ENCODE results near the gene CAB39. TPM values are rescaled to one million over a fixed set of nuclear protein-coding genes. Genes with fewer than 3 reads are reported as not detected.

CAB39 gene
- total and polyA plus RNA-seq, 2 experiments from 2014 or later, result 18.7 to 67.5 TPM

DNA sequence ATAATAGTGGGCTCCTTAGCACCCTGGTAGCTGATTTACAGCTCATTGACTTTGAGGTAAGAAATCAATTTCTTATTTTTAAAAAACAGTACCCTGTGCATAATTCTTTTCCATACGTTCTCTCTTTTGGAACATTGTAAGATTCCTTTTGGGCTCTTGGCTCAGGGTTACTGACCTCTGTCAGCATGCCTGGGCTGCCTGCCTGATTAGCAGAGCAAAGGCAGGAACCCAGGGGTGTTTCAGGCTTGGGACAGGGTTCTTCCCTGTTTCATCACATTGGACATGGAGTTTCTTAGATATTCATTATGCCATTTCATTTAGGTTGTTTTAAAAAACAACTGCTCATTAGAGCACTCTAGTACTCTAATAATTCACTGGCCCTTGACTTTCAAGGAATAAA lies 78.3 kb downstream of the CAB39 start:
- H3K27me3 ChIP-seq (ENCODE audit: insufficient read depth), result no peaks in the 10 kb centered on the region
- H4K20me1 ChIP-seq (replicated peaks; ENCODE audit: insufficient read depth), result no peaks in the 10 kb centered on the region
- Mint-ChIP-seq H3K27me3 (ENCODE audit: insufficient read depth, low read depth, poor library complexity) (no peaks in the 10 kb centered on the region), H3K27ac (0 out of 2 replicates have a peak overlapping the region, but pooled peaks have one; percentile 33), H3K9me3 (peaks cover 11% of the 10 kb centered on the region; the same call in 2 of the 3 replicates), H3K4me1 (peaks cover 12% of the 10 kb centered on the region), H3K4me3 (no peak overlapping the region), H3K36me3 (ENCODE audit: low read depth) (peaks cover 71% of the 10 kb centered on the region)
- ATAC-seq (no peak), DNase-seq (ENCODE audit: low spot score) (no peak)
- H3K9me2 ChIP-seq (ENCODE audit: insufficient read depth), result no peaks in the 10 kb centered on the region
- peaks cover 5% of the 10 kb centered on the region; the same call in 1 of the 2 replicates for H3K36me3 ChIP-seq (ENCODE audit: insufficient read depth)
- H3K79me2 ChIP-seq (replicated peaks; ENCODE audit: insufficient read depth), result peaks cover 42% of the 10 kb centered on the region
- H3K4me1 ChIP-seq (ENCODE audit: insufficient read depth), result peaks cover 13% of the 10 kb centered on the region
- H3K4me2 ChIP-seq, result no peak overlapping the region
- no peak overlapping the region for H2AFZ ChIP-seq
- H3K4me3 ChIP-seq, result no peak overlapping the region
- H3K27ac ChIP-seq (ENCODE audit: low read depth), result no peak overlapping the region
- TF ChIP-seq EZH2 (IDR thresholded peaks at IDR 0.05; ENCODE audit: low read depth, unreplicated experiment), result no peak
- TF ChIP-seq, protein P1, sequence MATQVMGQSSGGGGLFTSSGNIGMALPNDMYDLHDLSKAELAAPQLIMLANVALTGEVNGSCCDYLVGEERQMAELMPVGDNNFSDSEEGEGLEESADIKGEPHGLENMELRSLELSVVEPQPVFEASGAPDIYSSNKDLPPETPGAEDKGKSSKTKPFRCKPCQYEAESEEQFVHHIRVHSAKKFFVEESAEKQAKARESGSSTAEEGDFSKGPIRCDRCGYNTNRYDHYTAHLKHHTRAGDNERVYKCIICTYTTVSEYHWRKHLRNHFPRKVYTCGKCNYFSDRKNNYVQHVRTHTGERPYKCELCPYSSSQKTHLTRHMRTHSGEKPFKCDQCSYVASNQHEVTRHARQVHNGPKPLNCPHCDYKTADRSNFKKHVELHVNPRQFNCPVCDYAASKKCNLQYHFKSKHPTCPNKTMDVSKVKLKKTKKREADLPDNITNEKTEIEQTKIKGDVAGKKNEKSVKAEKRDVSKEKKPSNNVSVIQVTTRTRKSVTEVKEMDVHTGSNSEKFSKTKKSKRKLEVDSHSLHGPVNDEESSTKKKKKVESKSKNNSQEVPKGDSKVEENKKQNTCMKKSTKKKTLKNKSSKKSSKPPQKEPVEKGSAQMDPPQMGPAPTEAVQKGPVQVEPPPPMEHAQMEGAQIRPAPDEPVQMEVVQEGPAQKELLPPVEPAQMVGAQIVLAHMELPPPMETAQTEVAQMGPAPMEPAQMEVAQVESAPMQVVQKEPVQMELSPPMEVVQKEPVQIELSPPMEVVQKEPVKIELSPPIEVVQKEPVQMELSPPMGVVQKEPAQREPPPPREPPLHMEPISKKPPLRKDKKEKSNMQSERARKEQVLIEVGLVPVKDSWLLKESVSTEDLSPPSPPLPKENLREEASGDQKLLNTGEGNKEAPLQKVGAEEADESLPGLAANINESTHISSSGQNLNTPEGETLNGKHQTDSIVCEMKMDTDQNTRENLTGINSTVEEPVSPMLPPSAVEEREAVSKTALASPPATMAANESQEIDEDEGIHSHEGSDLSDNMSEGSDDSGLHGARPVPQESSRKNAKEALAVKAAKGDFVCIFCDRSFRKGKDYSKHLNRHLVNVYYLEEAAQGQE (IDR thresholded peaks at IDR 0.05; ENCODE audit: unreplicated experiment), result no peak
- TF ChIP-seq NANOG (IDR thresholded peaks at IDR 0.05; ENCODE audit: borderline replicate concordance), result no peak
- TF ChIP-seq, protein P2, sequence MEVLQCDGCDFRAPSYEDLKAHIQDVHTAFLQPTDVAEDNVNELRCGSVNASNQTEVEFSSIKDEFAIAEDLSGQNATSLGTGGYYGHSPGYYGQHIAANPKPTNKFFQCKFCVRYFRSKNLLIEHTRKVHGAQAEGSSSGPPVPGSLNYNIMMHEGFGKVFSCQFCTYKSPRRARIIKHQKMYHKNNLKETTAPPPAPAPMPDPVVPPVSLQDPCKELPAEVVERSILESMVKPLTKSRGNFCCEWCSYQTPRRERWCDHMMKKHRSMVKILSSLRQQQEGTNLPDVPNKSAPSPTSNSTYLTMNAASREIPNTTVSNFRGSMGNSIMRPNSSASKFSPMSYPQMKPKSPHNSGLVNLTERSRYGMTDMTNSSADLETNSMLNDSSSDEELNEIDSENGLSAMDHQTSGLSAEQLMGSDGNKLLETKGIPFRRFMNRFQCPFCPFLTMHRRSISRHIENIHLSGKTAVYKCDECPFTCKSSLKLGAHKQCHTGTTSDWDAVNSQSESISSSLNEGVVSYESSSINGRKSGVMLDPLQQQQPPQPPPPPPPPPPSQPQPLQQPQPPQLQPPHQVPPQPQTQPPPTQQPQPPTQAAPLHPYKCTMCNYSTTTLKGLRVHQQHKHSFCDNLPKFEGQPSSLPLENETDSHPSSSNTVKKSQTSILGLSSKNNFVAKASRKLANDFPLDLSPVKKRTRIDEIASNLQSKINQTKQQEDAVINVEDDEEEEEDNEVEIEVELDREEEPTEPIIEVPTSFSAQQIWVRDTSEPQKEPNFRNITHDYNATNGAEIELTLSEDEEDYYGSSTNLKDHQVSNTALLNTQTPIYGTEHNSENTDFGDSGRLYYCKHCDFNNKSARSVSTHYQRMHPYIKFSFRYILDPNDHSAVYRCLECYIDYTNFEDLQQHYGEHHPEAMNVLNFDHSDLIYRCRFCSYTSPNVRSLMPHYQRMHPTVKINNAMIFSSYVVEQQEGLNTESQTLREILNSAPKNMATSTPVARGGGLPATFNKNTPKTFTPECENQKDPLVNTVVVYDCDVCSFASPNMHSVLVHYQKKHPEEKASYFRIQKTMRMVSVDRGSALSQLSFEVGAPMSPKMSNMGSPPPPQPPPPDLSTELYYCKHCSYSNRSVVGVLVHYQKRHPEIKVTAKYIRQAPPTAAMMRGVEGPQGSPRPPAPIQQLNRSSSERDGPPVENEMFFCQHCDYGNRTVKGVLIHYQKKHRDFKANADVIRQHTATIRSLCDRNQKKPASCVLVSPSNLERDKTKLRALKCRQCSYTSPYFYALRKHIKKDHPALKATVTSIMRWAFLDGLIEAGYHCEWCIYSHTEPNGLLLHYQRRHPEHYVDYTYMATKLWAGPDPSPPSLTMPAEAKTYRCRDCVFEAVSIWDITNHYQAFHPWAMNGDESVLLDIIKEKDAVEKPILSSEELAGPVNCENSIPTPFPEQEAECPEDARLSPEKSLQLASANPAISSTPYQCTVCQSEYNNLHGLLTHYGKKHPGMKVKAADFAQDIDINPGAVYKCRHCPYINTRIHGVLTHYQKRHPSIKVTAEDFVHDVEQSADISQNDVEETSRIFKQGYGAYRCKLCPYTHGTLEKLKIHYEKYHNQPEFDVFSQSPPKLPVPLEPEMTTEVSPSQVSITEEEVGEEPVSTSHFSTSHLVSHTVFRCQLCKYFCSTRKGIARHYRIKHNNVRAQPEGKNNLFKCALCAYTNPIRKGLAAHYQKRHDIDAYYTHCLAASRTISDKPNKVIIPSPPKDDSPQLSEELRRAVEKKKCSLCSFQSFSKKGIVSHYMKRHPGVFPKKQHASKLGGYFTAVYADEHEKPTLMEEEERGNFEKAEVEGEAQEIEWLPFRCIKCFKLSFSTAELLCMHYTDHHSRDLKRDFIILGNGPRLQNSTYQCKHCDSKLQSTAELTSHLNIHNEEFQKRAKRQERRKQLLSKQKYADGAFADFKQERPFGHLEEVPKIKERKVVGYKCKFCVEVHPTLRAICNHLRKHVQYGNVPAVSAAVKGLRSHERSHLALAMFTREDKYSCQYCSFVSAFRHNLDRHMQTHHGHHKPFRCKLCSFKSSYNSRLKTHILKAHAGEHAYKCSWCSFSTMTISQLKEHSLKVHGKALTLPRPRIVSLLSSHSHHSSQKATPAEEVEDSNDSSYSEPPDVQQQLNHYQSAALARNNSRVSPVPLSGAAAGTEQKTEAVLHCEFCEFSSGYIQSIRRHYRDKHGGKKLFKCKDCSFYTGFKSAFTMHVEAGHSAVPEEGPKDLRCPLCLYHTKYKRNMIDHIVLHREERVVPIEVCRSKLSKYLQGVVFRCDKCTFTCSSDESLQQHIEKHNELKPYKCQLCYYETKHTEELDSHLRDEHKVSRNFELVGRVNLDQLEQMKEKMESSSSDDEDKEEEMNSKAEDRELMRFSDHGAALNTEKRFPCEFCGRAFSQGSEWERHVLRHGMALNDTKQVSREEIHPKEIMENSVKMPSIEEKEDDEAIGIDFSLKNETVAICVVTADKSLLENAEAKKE (CRISPR knock-in tag; IDR thresholded peaks at IDR 0.05), result no peak
- TF ChIP-seq, protein P3, sequence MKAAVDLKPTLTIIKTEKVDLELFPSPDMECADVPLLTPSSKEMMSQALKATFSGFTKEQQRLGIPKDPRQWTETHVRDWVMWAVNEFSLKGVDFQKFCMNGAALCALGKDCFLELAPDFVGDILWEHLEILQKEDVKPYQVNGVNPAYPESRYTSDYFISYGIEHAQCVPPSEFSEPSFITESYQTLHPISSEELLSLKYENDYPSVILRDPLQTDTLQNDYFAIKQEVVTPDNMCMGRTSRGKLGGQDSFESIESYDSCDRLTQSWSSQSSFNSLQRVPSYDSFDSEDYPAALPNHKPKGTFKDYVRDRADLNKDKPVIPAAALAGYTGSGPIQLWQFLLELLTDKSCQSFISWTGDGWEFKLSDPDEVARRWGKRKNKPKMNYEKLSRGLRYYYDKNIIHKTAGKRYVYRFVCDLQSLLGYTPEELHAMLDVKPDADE (IDR thresholded peaks at IDR 0.05), result no peak
- no peak for TF ChIP-seq EZH2phosphoT487 (IDR thresholded peaks at IDR 0.05; ENCODE audit: unreplicated experiment)
- TF ChIP-seq CREB1 (CRISPR knock-in tag; IDR thresholded peaks at IDR 0.05; ENCODE audit: low read depth), result no peak
- no peak for TF ChIP-seq ZNF331 (CRISPR knock-in tag; IDR thresholded peaks at IDR 0.05; ENCODE audit: low read depth)
- no peak for TF ChIP-seq ZNF114 (CRISPR knock-in tag; IDR thresholded peaks at IDR 0.05)
- no peak for TF ChIP-seq STAT1 (IDR thresholded peaks at IDR 0.05; ENCODE audit: unreplicated experiment)
- TF ChIP-seq, protein P4, sequence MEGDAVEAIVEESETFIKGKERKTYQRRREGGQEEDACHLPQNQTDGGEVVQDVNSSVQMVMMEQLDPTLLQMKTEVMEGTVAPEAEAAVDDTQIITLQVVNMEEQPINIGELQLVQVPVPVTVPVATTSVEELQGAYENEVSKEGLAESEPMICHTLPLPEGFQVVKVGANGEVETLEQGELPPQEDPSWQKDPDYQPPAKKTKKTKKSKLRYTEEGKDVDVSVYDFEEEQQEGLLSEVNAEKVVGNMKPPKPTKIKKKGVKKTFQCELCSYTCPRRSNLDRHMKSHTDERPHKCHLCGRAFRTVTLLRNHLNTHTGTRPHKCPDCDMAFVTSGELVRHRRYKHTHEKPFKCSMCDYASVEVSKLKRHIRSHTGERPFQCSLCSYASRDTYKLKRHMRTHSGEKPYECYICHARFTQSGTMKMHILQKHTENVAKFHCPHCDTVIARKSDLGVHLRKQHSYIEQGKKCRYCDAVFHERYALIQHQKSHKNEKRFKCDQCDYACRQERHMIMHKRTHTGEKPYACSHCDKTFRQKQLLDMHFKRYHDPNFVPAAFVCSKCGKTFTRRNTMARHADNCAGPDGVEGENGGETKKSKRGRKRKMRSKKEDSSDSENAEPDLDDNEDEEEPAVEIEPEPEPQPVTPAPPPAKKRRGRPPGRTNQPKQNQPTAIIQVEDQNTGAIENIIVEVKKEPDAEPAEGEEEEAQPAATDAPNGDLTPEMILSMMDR (conservative IDR thresholded peaks at IDR 0.05; ENCODE audit: low read depth in 2 of 2), result no peak
- TF ChIP-seq POLR2AphosphoS5 (IDR thresholded peaks at IDR 0.05; ENCODE audit: low read depth), result no peak
- no peak for TF ChIP-seq JUNB (IDR thresholded peaks at IDR 0.05; ENCODE audit: unreplicated experiment)
- no peaks in the 10 kb centered on the region for H3F3A ChIP-seq (replicated peaks; ENCODE audit: low read depth)
